Neural progenitor cell (in vitro differentiated cells): ENCODE measurements around the gene SLC47A2. TPM values are rescaled to one million over a fixed set of nuclear protein-coding genes. Genes with fewer than 3 reads are reported as not detected.

Source experiments
- DNase-seq: peaks from one replicate; pipeline ENCODE4 v3.0.0-alpha.2; 2016; ENCODE audit warnings: low spot score
- H2AFZ ChIP-seq: fragments of 200-600 bp; sonication (generic); replicated peaks from 2 replicates; pipeline ENCODE4 v1.6.1; 2016; ENCODE audit warnings: antibody characterized with exemption
- H3F3A ChIP-seq: fragments of 200-600 bp; sonication (generic); 2 replicates; pipeline ENCODE4 v1.6.1; 2016; ENCODE audit warnings: antibody characterized with exemption, low read depth
- H3K27ac ChIP-seq: fragments of 200-600 bp; sonication (generic); 2 replicates; pipeline ENCODE4 v1.5.1; 2016; ENCODE audit warnings: mild to moderate bottlenecking
- H3K27me3 ChIP-seq: fragments of 200-600 bp; sonication (generic); 2 replicates; pipeline ENCODE4 v1.6.1; 2016; ENCODE audit warnings: mild to moderate bottlenecking, moderate library complexity
- H3K36me3 ChIP-seq: fragments of 200-600 bp; sonication (generic); 2 replicates; pipeline ENCODE4 v1.5.1; 2016
- H3K4me1 ChIP-seq: fragments of 200-600 bp; sonication (generic); 2 replicates; pipeline ENCODE4 v1.6.1; 2016; ENCODE audit warnings: mixed run types
- H3K4me2 ChIP-seq: fragments of 200-600 bp; sonication (generic); 2 replicates; pipeline ENCODE4 v1.6.1; 2016
- H3K4me3 ChIP-seq: fragments of 200-600 bp; sonication (generic); 2 replicates; pipeline ENCODE4 v1.5.1; 2016
- H3K79me2 ChIP-seq: fragments of 200-600 bp; sonication (generic); 2 replicates; pipeline ENCODE4 v1.6.1; 2016; ENCODE audit warnings: low read depth
- H3K9ac ChIP-seq: fragments of 200-600 bp; sonication (generic); 2 replicates; pipeline ENCODE4 v1.6.1; 2016
- H3K9me3 ChIP-seq: fragments of 200-600 bp; sonication (generic); 2 replicates; pipeline ENCODE4 v1.5.1; 2016; ENCODE audit warnings: low read depth
- H4K20me1 ChIP-seq: fragments of 200-600 bp; sonication (generic); 2 replicates; pipeline ENCODE4 v1.6.1; 2016; ENCODE audit warnings: low read depth
- H3K27ac Mint-ChIP-seq: 3 replicates; pipeline ENCODE4 v1.8.0; 2021; ENCODE audit warnings: mixed read lengths
- H3K27me3 Mint-ChIP-seq: 2 replicates; pipeline ENCODE4 v1.8.0; 2022; ENCODE audit warnings: low read depth, mild to moderate bottlenecking, inconsistent platforms, moderate library complexity, mixed read lengths; ENCODE audit not compliant: insufficient read depth
- H3K36me3 Mint-ChIP-seq: 3 replicates; pipeline ENCODE4 v1.8.0; 2021; ENCODE audit warnings: mixed read lengths
- H3K4me1 Mint-ChIP-seq: 3 replicates; pipeline ENCODE4 v1.8.0; 2021; ENCODE audit warnings: mixed read lengths
- H3K4me3 Mint-ChIP-seq: 3 replicates; pipeline ENCODE4 v1.8.0; 2021; ENCODE audit warnings: mild to moderate bottlenecking, moderate library complexity, mixed read lengths
- H3K9me3 Mint-ChIP-seq: 3 replicates; pipeline ENCODE4 v1.8.0; 2020; ENCODE audit warnings: mixed read lengths
- EZH2 ChIP-seq: fragments of 200-600 bp; sonication (generic); IDR thresholded peaks from 2 replicates; pipeline ENCODE4 v1.6.1; 2017; ENCODE audit warnings: antibody characterized with exemption, mild to moderate bottlenecking, moderate library complexity
- EZH2phosphoT487 ChIP-seq: fragments of 200-600 bp; sonication (generic); IDR thresholded peaks from 2 replicates; pipeline ENCODE4 v1.6.1; 2017; ENCODE audit warnings: antibody characterized with exemption
- total RNA-seq: library from RNA; depleted of rRNA; stranded (reverse); fragments of >200 nt; gene quantifications from 2 replicates; pipeline ENCODE4 v1.2.3, GENCODE V29; 2015; ENCODE audit warnings: low replicate concordance
- TF ChIP-seq, protein P1 (sequence below): fragments of 200-600 bp; sonication (generic); IDR thresholded peaks from 2 replicates; pipeline ENCODE4 v1.5.1; 2017; ENCODE audit warnings: antibody characterized with exemption, mild to moderate bottlenecking

SLC47A2 gene
- total RNA-seq, 1 donor from 2014 or later: 0.39 TPM

DNA sequence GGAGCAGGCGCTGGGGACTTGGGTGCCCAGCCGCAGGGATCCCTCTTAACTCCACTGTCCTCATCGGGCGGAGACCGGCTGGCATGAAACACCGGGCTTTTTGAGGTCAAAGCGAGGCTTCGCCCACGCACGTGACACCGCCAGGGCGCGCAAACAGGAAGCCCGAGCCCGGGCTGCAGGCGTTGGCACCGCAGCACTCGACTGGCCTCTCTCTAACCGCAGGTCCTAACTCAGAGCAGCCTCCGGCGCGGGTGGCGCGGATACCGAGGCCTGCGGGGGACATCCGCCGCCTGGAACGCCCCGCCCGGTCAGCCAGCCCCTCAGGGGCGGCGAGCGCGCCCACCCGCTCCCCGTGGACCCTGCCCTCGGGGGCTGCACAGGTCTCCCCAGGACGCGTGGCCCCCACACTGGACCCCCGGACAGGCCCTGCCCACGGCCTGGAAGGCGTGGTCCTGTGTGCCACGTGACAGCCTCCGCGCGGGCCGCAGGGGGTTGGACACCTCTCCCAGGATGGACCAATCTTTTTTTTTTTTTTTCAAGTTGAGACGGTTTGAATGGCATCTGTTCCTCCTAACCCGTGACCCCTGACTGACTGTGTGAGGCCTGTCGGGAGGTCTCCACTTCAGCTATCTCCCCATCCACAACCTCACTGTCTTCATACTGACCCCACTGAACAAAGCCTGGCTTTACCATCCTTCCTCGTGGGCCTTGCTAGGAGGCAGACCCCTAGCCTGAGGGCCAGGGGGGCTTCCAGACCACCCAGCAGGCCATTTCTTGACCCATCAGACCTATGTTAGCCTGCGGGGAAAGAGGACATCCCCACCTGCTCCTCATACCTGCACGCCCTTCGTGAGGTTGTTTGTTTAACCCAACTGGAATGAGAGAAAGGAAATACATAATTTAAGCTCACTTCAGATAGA, 8.4 kb upstream of the SLC47A2 start:
- H3K4me3 ChIP-seq: no peak overlapping the region
- H3K9ac ChIP-seq: no peak overlapping the region
- H3K4me2 ChIP-seq: no peak overlapping the region
- no peaks in the 10 kb centered on the region for H4K20me1 ChIP-seq
- Mint-ChIP-seq H3K27me3 (peaks cover 8% of the 10 kb centered on the region), H3K27ac (no peak overlapping the region), H3K4me3 (no peak overlapping the region), H3K9me3 (no peaks in the 10 kb centered on the region), H3K4me1 (peaks cover 9% of the 10 kb centered on the region), H3K36me3 (no peaks in the 10 kb centered on the region)
- no peak for TF ChIP-seq EZH2phosphoT487
- no peak for TF ChIP-seq EZH2
- TF ChIP-seq, protein P1, sequence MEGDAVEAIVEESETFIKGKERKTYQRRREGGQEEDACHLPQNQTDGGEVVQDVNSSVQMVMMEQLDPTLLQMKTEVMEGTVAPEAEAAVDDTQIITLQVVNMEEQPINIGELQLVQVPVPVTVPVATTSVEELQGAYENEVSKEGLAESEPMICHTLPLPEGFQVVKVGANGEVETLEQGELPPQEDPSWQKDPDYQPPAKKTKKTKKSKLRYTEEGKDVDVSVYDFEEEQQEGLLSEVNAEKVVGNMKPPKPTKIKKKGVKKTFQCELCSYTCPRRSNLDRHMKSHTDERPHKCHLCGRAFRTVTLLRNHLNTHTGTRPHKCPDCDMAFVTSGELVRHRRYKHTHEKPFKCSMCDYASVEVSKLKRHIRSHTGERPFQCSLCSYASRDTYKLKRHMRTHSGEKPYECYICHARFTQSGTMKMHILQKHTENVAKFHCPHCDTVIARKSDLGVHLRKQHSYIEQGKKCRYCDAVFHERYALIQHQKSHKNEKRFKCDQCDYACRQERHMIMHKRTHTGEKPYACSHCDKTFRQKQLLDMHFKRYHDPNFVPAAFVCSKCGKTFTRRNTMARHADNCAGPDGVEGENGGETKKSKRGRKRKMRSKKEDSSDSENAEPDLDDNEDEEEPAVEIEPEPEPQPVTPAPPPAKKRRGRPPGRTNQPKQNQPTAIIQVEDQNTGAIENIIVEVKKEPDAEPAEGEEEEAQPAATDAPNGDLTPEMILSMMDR: no peak
- peaks cover 8% of the 10 kb centered on the region for H3K4me1 ChIP-seq
- H3K79me2 ChIP-seq: no peaks in the 10 kb centered on the region
- no peaks in the 10 kb centered on the region for H3K27me3 ChIP-seq
- H3K36me3 ChIP-seq: no peaks in the 10 kb centered on the region
- no peak for DNase-seq
- H3K27ac ChIP-seq: no peak overlapping the region
- no peaks in the 10 kb centered on the region for H3K9me3 ChIP-seq
- H2AFZ ChIP-seq: no peak overlapping the region
- H3F3A ChIP-seq: no peaks in the 10 kb centered on the region

DNA sequence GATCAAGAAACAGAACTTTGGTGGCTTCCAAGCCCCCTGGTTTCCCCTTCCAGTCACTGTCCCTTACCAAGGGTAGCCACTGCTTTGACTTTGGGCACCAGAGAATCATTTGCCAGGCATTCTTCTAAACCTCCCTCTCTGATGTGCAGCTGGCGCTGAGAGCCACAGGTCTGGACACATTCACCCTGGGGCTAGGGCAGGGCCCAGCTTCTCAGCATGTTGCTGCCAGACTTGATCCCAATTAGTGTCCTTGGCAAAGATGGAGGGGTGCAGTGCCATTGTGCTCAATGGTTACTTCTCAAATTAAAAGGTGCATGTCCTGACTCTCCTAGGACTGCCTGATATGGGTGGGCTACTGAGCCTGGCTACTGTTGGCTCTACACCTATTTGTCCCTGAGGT, 7.6 kb upstream of the SLC47A2 start:
- H3F3A ChIP-seq: no peaks in the 10 kb centered on the region
- no peak overlapping the region for H3K4me3 Mint-ChIP-seq
- H3K4me1 Mint-ChIP-seq: peaks cover 10% of the 10 kb centered on the region

DNA sequence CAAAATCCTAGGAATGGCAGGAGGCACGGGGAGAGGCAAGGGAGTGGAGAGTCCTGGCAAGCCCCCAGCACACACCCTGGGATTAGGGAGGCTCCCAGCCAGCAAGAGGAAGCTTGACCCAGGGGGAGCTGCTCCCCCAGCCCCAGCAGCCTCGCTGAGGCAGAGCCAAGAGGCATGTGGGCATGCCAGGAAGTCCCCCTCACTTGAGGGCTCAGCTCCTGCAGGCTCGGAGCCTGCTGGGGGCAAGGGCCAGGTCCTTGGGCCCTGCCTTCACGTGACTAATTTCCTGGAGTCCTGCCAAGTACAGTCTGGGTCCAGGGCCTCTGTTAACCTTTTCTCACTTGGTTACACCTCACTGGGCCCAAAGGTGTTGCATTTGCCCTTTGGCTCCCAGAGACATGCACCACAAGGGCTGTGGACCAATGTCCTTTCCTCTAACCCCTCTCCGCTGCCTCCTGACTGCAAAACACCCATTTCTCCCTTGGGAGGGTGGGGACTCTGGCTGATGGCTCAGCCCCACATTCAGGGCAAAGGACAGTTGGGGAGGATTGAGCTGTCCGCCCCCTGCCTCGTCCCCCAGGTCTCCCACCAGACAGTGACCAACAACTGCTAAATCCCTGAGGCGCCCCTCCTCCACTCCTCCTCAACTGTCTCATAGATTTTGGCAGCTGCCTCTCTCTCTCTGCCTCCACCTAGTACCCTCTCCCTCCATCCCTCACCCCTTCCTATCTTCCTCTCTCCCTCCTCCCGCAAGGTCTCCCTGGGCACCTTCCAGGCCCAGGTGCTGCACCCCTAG, 4.4 kb upstream of the SLC47A2 start:
- Mint-ChIP-seq H3K27me3 (peaks cover 8% of the 10 kb centered on the region), H3K4me1 (peaks cover 26% of the 10 kb centered on the region), H3K27ac (no peak overlapping the region), H3K4me3 (no peak overlapping the region), H3K36me3 (no peaks in the 10 kb centered on the region), H3K9me3 (no peaks in the 10 kb centered on the region)
- Histone ChIP-seq H3K27me3 (no peaks in the 10 kb centered on the region), H3K27ac (no peak overlapping the region), H3K9ac (no peak overlapping the region), H3K79me2 (no peaks in the 10 kb centered on the region), H2AFZ (no peak overlapping the region), H3K9me3 (no peaks in the 10 kb centered on the region), H3F3A (no peaks in the 10 kb centered on the region), H3K4me2 (no peak overlapping the region), H3K36me3 (no peaks in the 10 kb centered on the region), H3K4me1 (peaks cover 24% of the 10 kb centered on the region), H4K20me1 (no peaks in the 10 kb centered on the region), H3K4me3 (no peak overlapping the region)
- DNase-seq: no peak
- TF ChIP-seq EZH2 (no peak), EZH2phosphoT487 (no peak)
- TF ChIP-seq, protein P1: no peak

More for the DNA sequence above, 7.6 kb upstream of the SLC47A2 start:
- DNase-seq: no peak
- Histone ChIP-seq H3K4me3 (no peak overlapping the region), H2AFZ (no peak overlapping the region), H3K9me3 (no peaks in the 10 kb centered on the region), H3K27ac (no peak overlapping the region), H4K20me1 (no peaks in the 10 kb centered on the region), H3K9ac (no peak overlapping the region), H3K36me3 (no peaks in the 10 kb centered on the region), H3K79me2 (no peaks in the 10 kb centered on the region), H3K4me2 (no peak overlapping the region), H3K4me1 (peaks cover 8% of the 10 kb centered on the region), H3K27me3 (no peaks in the 10 kb centered on the region)
- TF ChIP-seq, protein P1: no peak
- TF ChIP-seq EZH2 (no peak), EZH2phosphoT487 (no peak)
- Mint-ChIP-seq H3K9me3 (no peaks in the 10 kb centered on the region), H3K27me3 (peaks cover 7% of the 10 kb centered on the region), H3K36me3 (no peaks in the 10 kb centered on the region), H3K27ac (no peak overlapping the region)
